Left colon (tissue), 2 donors: Measurements from ENCODE around the gene EYA2. TPM values are rescaled to one million over a fixed set of nuclear protein-coding genes. Genes with fewer than 3 reads are reported as not detected.

Source experiments
- ATAC-seq: fragments of 200-7000 bp; cut with Tn5 transposase; one replicate; pipeline ENCODE4 v1.9.1; 2020; ENCODE audit warnings: mild to moderate bottlenecking, moderate library complexity
- DNase-seq, 2 donors: peaks; one replicate each; pipeline ENCODE4 v3.0.0-alpha.2; 2020
- intact Hi-C, 2 donors: fragments of 100-400 bp; cut with DNase I in 1 of 2; cut with micrococcal nuclease in 1 of 2; formaldehyde crosslinking; loops; one replicate each; pipeline versions ENCODE4 v1.11.2 to v1.14.0; 2022; cut with DNase I, micrococcal nuclease
- total RNA-seq, 2 donors: library from RNA; stranded (reverse); fragmentation: NEBNext Ultra II Directional; extraction: Animal tissue kit (Norgen Biotek cat#: 25700); gene quantifications; one replicate each; pipeline ENCODE4 v1.2.1, GENCODE V29; 2021
- donor health status: DM: no; HTN: no; CAD: no.
- donor health status: DM: yes; HTN: yes; CAD: no.

EYA2 gene
- total RNA-seq, 2 donors from 2014 or later = 12.2 to 21.0 TPM

- ATAC-seq (peak; percentile 32), DNase-seq (no peak)
- intact Hi-C loops = no loop called here
Observed at GRCh38 chr20:46893877-46894578, 615 bp upstream of the EYA2 start.

GRCh38 chr20:46894971-46895905 lies 595 bp downstream of the EYA2 start:
- DNase-seq (peak; percentile 34 to 44), ATAC-seq (peak; percentile 54)
- intact Hi-C loops = no loop called here

- DNase-seq (no peak), ATAC-seq (peak; percentile 11)
- intact Hi-C loops = no loop called here
Observed at GRCh38 chr20:46895906-46896242, 1.2 kb downstream of the EYA2 start.

GRCh38 chr20:46897328-46897880 lies 2.8 kb downstream of the EYA2 start:
- ATAC-seq = peak; percentile 18
- DNase-seq = no peak
- intact Hi-C loops = no loop called here

- ATAC-seq (peak; percentile 19), DNase-seq (no peak)
- intact Hi-C loops = no loop called here
Observed at GRCh38 chr20:46898423-46898822, 3.8 kb downstream of the EYA2 start.

- no peak for ATAC-seq
- intact Hi-C loops = no loop called here
- no peak for DNase-seq
Observed at GRCh38 chr20:46899621-46900020, 5.0 kb downstream of the EYA2 start.

- ATAC-seq (no peak), DNase-seq (no peak)
- intact Hi-C loops = no loop called here
Observed at GRCh38 chr20:46900086-46900485, 5.4 kb downstream of the EYA2 start.

GRCh38 chr20:46900826-46901225 lies 6.2 kb downstream of the EYA2 start:
- intact Hi-C loops = no loop called here
- ATAC-seq (no peak), DNase-seq (no peak)

GRCh38 chr20:46901638-46902037 lies 7.0 kb downstream of the EYA2 start:
- intact Hi-C loops = no loop called here
- DNase-seq (no peak), ATAC-seq (no peak)

- DNase-seq (no peak), ATAC-seq (no peak)
- intact Hi-C loops = no loop called here
Observed at GRCh38 chr20:46903256-46903655, 8.6 kb downstream of the EYA2 start.

GRCh38 chr20:46903937-46904336 lies 9.3 kb downstream of the EYA2 start:
- intact Hi-C loops = no loop called here

GRCh38 chr20:46905364-46906125 lies 10.9 kb downstream of the EYA2 start:
- intact Hi-C loops = no loop called here
- no peak for DNase-seq
- no peak for ATAC-seq

More at GRCh38 chr20:46903937-46904336, 9.3 kb downstream of the EYA2 start:
- no peak for ATAC-seq
- no peak for DNase-seq

- DNase-seq = no peak
- ATAC-seq = peak; percentile 55
- intact Hi-C loops = no loop called here
Observed at GRCh38 chr20:46913329-46914044, 18.8 kb downstream of the EYA2 start.

- intact Hi-C loops = no loop called here
- no peak for ATAC-seq
- no peak for DNase-seq
Observed at GRCh38 chr20:46914789-46915379, 20.2 kb downstream of the EYA2 start.

- intact Hi-C loops = no loop called here
- ATAC-seq (no peak), DNase-seq (no peak)
Observed at GRCh38 chr20:46915575-46916257, 21.1 kb downstream of the EYA2 start.

GRCh38 chr20:46916258-46916603 lies 21.6 kb downstream of the EYA2 start:
- intact Hi-C loops = no loop called here

GRCh38 chr20:46917155-46917554 lies 22.5 kb downstream of the EYA2 start:
- intact Hi-C loops = no loop called here
- ATAC-seq (no peak), DNase-seq (no peak)

More at GRCh38 chr20:46916258-46916603, 21.6 kb downstream of the EYA2 start:
- no peak for ATAC-seq
- DNase-seq = no peak

- intact Hi-C loops = no loop called here
- peak; percentile 90 for ATAC-seq
- DNase-seq = peak; percentile 34 to 59
Observed at GRCh38 chr20:46920114-46920513, 25.5 kb downstream of the EYA2 start.
